ENCODE measurements around the gene AMOTL2. TPM values are rescaled to one million over a fixed set of nuclear protein-coding genes. Genes with fewer than 3 reads are reported as not detected.

The AMOTL2 gene
- total RNA-seq, 1 donor: 236 TPM

GRCh38 chr3:134348524-134348923, 25.7 kb downstream of the AMOTL2 start:
- DNase-seq (ENCODE audit: low read depth): no peak
- H3K4me3 ChIP-seq (ENCODE audit: low read depth, low read length): no peak overlapping the region
- no peak for TF ChIP-seq CTCF (IDR thresholded peaks at IDR 0.05; ENCODE audit: insufficient read depth, low read depth, low read length)

- TF ChIP-seq CTCF (IDR thresholded peaks at IDR 0.05; ENCODE audit: insufficient read depth, low read depth, low read length): no peak
- no peak overlapping the region for H3K4me3 ChIP-seq (ENCODE audit: low read depth, low read length)
- no peak for DNase-seq (ENCODE audit: low read depth)
Observed at GRCh38 chr3:134347551-134347950, 26.7 kb downstream of the AMOTL2 start.

- H3K4me3 ChIP-seq (ENCODE audit: low read depth, low read length): no peak overlapping the region
- no peak for DNase-seq (ENCODE audit: low read depth)
- TF ChIP-seq CTCF (IDR thresholded peaks at IDR 0.05; ENCODE audit: insufficient read depth, low read depth, low read length): no peak
Observed at GRCh38 chr3:134346744-134347143, 27.5 kb downstream of the AMOTL2 start.

GRCh38 chr3:134345202-134345601, 29.0 kb downstream of the AMOTL2 start:
- DNase-seq (ENCODE audit: low read depth): no peak
- TF ChIP-seq CTCF (IDR thresholded peaks at IDR 0.05; ENCODE audit: insufficient read depth, low read depth, low read length): no peak
- H3K4me3 ChIP-seq (ENCODE audit: low read depth, low read length): no peak overlapping the region

GRCh38 chr3:134344560-134344959, 29.7 kb downstream of the AMOTL2 start:
- H3K4me3 ChIP-seq (ENCODE audit: low read depth, low read length): no peak overlapping the region
- DNase-seq (ENCODE audit: low read depth): no peak
- TF ChIP-seq CTCF (IDR thresholded peaks at IDR 0.05; ENCODE audit: insufficient read depth, low read depth, low read length): no peak

- no peak for DNase-seq (ENCODE audit: low read depth)
- H3K4me3 ChIP-seq (ENCODE audit: low read depth, low read length): no peak overlapping the region
- no peak for TF ChIP-seq CTCF (IDR thresholded peaks at IDR 0.05; ENCODE audit: insufficient read depth, low read depth, low read length)
Observed at GRCh38 chr3:134342259-134342658, 32.0 kb downstream of the AMOTL2 start.

GRCh38 chr3:134341389-134341788, 32.9 kb downstream of the AMOTL2 start:
- no peak for DNase-seq (ENCODE audit: low read depth)

More at GRCh38 chr3:134341389-134341788, 32.9 kb downstream of the AMOTL2 start:
- no peak for TF ChIP-seq CTCF (IDR thresholded peaks at IDR 0.05; ENCODE audit: insufficient read depth, low read depth, low read length)
- no peak overlapping the region for H3K4me3 ChIP-seq (ENCODE audit: low read depth, low read length)

All from fibroblast of villous mesenchyme (primary cell).